ENCODE data around the gene COL6A1. TPM values are rescaled to one million over a fixed set of nuclear protein-coding genes. Genes with fewer than 3 reads are reported as not detected.

COL6A1 gene
- polyA plus RNA-seq, 1 donor from 2014 or later, result 29.4 TPM

DNA sequence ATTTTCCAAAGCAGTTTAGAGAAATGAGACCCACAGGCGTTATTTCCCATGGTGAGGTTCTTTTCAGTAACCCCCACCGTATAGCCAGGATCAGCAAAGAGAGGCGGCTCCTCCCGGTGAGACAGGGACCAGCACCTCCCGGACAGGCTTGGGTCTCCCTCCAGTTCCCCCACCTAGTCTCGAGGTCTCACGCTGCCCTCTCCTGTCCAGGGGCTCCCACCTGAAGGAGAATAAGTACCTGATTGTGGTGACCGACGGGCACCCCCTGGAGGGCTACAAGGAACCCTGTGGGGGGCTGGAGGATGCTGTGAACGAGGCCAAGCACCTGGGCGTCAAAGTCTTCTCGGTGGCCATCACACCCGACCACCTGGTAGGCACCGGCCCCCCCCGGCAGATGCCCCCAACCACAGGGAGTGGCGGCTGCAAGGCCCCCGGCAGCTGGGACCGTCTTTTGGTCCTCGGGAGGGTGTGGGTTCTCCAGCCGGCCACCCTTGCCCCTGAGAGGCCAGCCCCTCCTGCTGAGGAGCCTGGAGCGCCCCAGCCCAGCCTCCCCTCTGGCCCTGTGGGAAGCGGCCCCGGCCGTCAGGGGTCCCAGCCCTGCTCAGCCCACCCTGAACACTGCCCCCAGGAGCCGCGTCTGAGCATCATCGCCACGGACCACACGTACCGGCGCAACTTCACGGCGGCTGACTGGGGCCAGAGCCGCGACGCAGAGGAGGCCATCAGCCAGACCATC, 4.9 kb downstream of the COL6A1 start:
- no peak overlapping the region for H3K4me2 ChIP-seq (ENCODE audit: low read length)
- H3K9ac ChIP-seq (ENCODE audit: low read length), result no peak overlapping the region
- H4K20me1 ChIP-seq (ENCODE audit: insufficient read depth), result no peaks in the 10 kb centered on the region

DNA sequence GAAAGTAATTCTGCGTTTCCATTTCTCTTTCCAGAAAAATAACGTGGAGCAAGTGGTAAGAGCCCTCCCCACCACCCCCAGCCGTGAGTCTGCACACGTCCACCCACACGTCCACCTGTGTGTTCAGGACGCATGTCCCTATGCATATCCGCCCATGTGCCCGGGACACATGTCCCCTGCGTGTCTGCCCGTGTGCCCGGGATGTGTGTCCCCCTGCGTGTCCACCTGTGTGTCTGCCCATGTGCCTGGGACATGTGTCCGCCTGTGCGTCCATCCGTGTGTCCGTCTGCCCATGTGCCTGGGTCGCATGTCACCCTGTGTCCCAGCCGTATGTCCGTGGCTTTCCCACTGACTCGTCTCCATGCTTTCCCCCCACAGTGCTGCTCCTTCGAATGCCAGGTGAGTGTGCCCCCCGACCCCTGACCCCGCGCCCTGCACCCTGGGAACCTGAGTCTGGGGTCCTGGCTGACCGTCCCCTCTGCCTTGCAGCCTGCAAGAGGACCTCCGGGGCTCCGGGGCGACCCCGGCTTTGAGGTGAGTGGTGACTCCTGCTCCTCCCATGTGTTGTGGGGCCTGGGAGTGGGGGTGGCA, 5.6 kb downstream of the COL6A1 start:
- H3K9me3 ChIP-seq (ENCODE audit: low read length), result no peaks in the 10 kb centered on the region
- H4K20me1 ChIP-seq (ENCODE audit: insufficient read depth), result no peaks in the 10 kb centered on the region
- TF ChIP-seq MXI1 (conservative IDR thresholded peaks at IDR 0.05; ENCODE audit: poor library complexity, severe bottlenecking) (no peak), RAD21 (conservative IDR thresholded peaks at IDR 0.05) (no peak), EZH2 (IDR thresholded peaks at IDR 0.05; ENCODE audit: borderline replicate concordance, insufficient read depth, low read length, poor library complexity, severe bottlenecking) (no peak), POLR2AphosphoS5 (IDR thresholded peaks at IDR 0.05) (no peak), TAF1 (IDR thresholded peaks at IDR 0.05; ENCODE audit: low read depth) (no peak), EP300 (conservative IDR thresholded peaks at IDR 0.05; ENCODE audit: poor library complexity, severe bottlenecking) (no peak), SMC3 (conservative IDR thresholded peaks at IDR 0.05; ENCODE audit: poor library complexity) (no peak)
- TF ChIP-seq, protein P1, sequence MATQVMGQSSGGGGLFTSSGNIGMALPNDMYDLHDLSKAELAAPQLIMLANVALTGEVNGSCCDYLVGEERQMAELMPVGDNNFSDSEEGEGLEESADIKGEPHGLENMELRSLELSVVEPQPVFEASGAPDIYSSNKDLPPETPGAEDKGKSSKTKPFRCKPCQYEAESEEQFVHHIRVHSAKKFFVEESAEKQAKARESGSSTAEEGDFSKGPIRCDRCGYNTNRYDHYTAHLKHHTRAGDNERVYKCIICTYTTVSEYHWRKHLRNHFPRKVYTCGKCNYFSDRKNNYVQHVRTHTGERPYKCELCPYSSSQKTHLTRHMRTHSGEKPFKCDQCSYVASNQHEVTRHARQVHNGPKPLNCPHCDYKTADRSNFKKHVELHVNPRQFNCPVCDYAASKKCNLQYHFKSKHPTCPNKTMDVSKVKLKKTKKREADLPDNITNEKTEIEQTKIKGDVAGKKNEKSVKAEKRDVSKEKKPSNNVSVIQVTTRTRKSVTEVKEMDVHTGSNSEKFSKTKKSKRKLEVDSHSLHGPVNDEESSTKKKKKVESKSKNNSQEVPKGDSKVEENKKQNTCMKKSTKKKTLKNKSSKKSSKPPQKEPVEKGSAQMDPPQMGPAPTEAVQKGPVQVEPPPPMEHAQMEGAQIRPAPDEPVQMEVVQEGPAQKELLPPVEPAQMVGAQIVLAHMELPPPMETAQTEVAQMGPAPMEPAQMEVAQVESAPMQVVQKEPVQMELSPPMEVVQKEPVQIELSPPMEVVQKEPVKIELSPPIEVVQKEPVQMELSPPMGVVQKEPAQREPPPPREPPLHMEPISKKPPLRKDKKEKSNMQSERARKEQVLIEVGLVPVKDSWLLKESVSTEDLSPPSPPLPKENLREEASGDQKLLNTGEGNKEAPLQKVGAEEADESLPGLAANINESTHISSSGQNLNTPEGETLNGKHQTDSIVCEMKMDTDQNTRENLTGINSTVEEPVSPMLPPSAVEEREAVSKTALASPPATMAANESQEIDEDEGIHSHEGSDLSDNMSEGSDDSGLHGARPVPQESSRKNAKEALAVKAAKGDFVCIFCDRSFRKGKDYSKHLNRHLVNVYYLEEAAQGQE (IDR thresholded peaks at IDR 0.05; ENCODE audit: borderline replicate concordance), result no peak
- TF ChIP-seq, protein P2, sequence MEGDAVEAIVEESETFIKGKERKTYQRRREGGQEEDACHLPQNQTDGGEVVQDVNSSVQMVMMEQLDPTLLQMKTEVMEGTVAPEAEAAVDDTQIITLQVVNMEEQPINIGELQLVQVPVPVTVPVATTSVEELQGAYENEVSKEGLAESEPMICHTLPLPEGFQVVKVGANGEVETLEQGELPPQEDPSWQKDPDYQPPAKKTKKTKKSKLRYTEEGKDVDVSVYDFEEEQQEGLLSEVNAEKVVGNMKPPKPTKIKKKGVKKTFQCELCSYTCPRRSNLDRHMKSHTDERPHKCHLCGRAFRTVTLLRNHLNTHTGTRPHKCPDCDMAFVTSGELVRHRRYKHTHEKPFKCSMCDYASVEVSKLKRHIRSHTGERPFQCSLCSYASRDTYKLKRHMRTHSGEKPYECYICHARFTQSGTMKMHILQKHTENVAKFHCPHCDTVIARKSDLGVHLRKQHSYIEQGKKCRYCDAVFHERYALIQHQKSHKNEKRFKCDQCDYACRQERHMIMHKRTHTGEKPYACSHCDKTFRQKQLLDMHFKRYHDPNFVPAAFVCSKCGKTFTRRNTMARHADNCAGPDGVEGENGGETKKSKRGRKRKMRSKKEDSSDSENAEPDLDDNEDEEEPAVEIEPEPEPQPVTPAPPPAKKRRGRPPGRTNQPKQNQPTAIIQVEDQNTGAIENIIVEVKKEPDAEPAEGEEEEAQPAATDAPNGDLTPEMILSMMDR (IDR thresholded peaks at IDR 0.05; ENCODE audit: poor library complexity, severe bottlenecking), result no peak
- H3K27ac ChIP-seq (ENCODE audit: low read length), result no peak overlapping the region
- no peaks in the 10 kb centered on the region for H3K36me3 ChIP-seq (ENCODE audit: insufficient read depth, low read length)
- H3F3A ChIP-seq (ENCODE audit: insufficient read depth, low read length, poor library complexity, severe bottlenecking), result no peaks in the 10 kb centered on the region
- no peaks in the 10 kb centered on the region for H3K9me2 ChIP-seq (ENCODE audit: insufficient read depth, low read length)
- H3K9ac ChIP-seq (ENCODE audit: low read length), result no peak overlapping the region
- no peak overlapping the region for H2AFZ ChIP-seq (ENCODE audit: low read depth, low read length)
- no peak overlapping the region for H3K4me3 ChIP-seq (ENCODE audit: low read length)
- H3K27me3 ChIP-seq (ENCODE audit: insufficient read depth, low read depth, low read length), result no peaks in the 10 kb centered on the region
- no peaks in the 10 kb centered on the region for H3K79me2 ChIP-seq (replicated peaks; ENCODE audit: insufficient read depth, low read length)
- H3K4me2 ChIP-seq (ENCODE audit: low read length), result no peak overlapping the region

More for the DNA sequence above, 4.9 kb downstream of the COL6A1 start:
- Histone ChIP-seq H3K9me3 (ENCODE audit: low read length) (no peaks in the 10 kb centered on the region), H3K27me3 (ENCODE audit: insufficient read depth, low read depth, low read length) (no peaks in the 10 kb centered on the region), H3K27ac (ENCODE audit: low read length) (no peak overlapping the region), H3K36me3 (ENCODE audit: insufficient read depth, low read length) (no peaks in the 10 kb centered on the region), H3F3A (ENCODE audit: insufficient read depth, low read length, poor library complexity, severe bottlenecking) (no peaks in the 10 kb centered on the region), H3K9me2 (ENCODE audit: insufficient read depth, low read length) (no peaks in the 10 kb centered on the region), H3K4me3 (ENCODE audit: low read length) (no peak overlapping the region), H3K79me2 (replicated peaks; ENCODE audit: insufficient read depth, low read length) (no peaks in the 10 kb centered on the region), H2AFZ (ENCODE audit: low read depth, low read length) (no peak overlapping the region)
- TF ChIP-seq TAF1 (IDR thresholded peaks at IDR 0.05; ENCODE audit: low read depth), result no peak
- TF ChIP-seq, protein P2 (IDR thresholded peaks at IDR 0.05; ENCODE audit: poor library complexity, severe bottlenecking), result no peak
- TF ChIP-seq EP300 (conservative IDR thresholded peaks at IDR 0.05; ENCODE audit: poor library complexity, severe bottlenecking), result no peak
- TF ChIP-seq EZH2 (IDR thresholded peaks at IDR 0.05; ENCODE audit: borderline replicate concordance, insufficient read depth, low read length, poor library complexity, severe bottlenecking), result no peak
- TF ChIP-seq, protein P1 (IDR thresholded peaks at IDR 0.05; ENCODE audit: borderline replicate concordance), result no peak
- no peak for TF ChIP-seq POLR2AphosphoS5 (IDR thresholded peaks at IDR 0.05)
- TF ChIP-seq MXI1 (conservative IDR thresholded peaks at IDR 0.05; ENCODE audit: poor library complexity, severe bottlenecking), result no peak
- TF ChIP-seq SMC3 (conservative IDR thresholded peaks at IDR 0.05; ENCODE audit: poor library complexity), result no peak
- TF ChIP-seq RAD21 (conservative IDR thresholded peaks at IDR 0.05), result no peak

All from neural cell (in vitro differentiated cells).